G401 (cell line): ENCODE measurements around the gene ASCC2. TPM values are rescaled to one million over a fixed set of nuclear protein-coding genes. Genes with fewer than 3 reads are reported as not detected.
A peak's percentile ranks its signal among the peaks of the same experiment; 100 is the strongest.
"Not testable (repeated sequence)": the region's sequence is repeated elsewhere in the genome, so short reads cannot be mapped to it uniquely, and the experiment has no call there.

Experiments
- DNase-seq: peaks from one replicate; pipeline ENCODE4 v3.0.0-alpha.2; 2015; ENCODE audit warnings: low spot score
- in situ Hi-C: cut with HindIII; loops from 2 replicates; pipeline ENCODE4 v1.10.0; 2016; ENCODE audit warnings: low sequenced_read_pairs, mixed read lengths
- total RNA-seq: library from RNA; depleted of rRNA; stranded (reverse); fragments of >200 nt; shearing (Covaris generic); gene quantifications from 2 replicates; pipeline ENCODE4 v1.2.3, GENCODE V29; 2014

The ASCC2 gene
- total RNA-seq, 1 experiment from 2014 or later: 51.5 TPM

DNA sequence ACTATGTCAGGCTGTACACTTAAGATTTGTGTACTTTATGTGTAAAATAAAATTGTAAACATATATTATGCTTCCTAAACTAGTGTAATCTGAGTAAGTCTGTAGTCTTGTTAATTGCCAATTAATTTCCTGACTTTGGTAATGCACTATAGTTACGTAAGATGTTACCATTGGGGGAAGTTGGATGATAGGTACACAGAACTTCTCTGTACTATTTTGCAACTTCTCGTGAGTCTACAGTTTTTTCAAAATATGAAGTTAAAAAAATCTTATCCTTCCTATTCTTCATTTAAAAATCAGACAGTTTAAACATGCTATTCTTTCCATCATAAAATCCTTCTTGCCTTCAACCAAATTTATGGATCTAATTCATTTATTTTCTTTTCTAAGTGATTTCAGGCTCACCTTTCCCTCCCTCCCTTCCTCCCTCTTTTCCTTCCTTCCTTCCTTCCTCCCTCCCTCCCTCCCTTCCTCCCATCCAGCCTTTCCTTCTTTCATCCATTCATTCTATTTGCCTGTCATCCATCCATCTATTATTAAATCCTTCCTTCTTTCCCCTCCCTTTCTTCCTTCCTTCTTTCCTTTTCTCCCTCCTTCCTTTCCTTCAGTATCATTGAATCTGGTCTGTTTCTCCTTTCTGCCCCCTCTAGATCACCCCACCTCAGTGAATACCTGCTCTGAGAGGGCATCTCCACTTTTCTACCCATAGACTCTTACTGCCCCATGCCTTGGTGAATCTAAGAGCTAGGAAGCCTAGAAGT, 22.1 kb upstream of the ASCC2 start:
- in situ Hi-C loops: no loop called here
- DNase-seq: no peak

DNA sequence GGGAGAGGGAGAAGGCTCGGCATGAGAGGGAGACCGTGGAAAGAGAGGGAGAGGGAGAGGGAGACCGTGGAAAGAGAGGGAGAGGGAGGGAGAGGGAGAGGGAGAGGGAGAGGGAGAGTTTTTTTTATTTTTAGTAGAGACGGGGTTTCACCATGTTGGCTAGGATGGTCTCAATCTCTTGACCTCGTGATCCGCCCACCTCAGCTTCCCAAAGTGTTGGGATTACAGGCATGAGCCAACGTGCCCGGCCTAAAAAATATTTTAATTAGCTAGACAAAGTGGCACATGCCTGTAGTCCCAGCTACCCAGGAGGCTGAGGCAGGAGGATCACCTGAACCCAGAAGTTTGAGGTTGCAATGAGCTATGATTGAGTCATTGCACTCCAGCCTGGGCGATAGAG, 21.0 kb upstream of the ASCC2 start:
- in situ Hi-C loops, DNase-seq: not testable (repeated sequence)

DNA sequence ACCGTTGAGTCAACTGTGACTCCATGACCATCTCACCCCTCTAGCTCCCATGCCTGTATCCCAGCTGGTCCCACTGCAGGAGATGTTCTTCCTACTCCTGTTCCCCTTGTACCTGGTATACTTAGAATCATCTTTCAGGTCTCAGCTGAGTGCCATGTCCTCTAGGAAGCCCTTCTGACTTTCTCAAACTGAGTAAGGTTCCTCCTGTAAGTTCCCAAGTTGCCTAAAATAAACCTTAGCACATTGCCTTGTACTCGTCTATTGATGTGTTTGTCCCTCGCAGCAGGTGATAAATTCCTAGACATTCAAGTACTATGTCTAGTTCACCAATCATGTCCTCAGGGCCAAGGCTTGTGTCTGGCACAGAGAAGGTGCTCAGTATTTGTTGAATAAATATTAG, 18.4 kb upstream of the ASCC2 start:
- DNase-seq: no peak
- in situ Hi-C loops: no loop called here

DNA sequence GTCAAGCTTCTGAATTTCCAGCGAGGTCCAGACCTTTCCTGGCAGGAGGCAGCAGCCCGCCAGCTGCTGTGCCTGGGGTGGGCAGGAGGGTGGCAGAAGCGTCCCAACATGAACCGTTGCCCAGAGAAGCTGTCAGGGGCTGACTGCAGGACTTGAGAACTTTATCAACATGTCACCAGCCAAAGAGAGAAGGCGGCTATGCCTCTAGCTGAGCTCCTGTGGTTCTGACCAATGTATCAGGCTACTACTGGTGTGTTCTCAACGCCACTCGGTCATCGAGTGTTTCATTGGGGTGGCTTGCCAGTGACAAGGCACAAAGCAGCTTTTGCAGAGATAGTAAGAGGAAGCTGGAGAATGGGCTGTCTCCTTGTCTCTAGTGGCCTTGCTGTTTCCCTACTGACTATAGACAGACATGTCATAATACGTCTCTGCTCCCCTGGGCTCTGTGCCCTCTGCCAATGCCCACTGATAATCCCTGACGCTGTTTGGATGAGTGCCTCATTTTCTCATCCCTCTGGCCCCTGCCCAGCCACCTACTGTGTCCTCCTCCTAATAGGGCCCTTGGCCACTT, 17.6 kb upstream of the ASCC2 start:
- in situ Hi-C loops: no loop called here
- DNase-seq: peak; percentile 75

DNA sequence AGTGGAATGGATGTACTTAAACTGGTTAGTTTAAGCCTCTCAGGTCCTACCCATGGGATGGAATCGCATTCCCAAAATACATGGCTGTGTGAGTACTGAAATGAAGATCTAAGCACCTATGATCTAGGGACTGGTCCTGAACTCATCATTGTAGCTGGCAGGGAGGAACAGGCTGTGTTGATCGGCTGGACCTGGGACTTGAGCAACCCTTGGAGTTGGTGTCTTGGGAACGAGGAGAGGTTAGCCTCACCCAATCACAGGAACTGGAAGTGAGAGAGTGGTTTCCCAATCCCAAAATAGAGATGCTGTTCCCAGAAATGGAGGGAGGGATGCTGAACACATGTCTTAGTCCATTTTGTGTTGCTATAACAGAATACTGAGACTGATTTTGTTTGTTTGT, 16.4 kb upstream of the ASCC2 start:
- in situ Hi-C loops: no loop called here

DNA sequence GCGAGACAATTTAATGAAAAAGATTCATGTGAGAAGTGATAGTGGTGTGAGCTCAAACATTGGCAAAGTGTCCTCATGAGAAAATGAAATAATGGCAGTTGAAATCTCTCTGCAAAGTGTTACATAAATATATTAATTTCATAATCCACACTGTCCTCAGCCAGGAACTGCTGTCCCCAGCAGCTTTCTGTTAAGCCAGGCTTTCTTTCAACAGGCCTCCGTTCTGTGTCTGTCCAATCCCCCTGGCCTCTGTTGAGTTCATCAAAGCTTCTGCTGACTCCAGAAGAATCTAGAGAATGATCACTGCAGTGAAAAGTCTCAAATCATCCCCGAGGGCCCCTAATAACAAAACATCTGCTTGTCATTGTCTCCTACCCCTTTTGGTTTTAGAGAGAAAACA, 10.0 kb upstream of the ASCC2 start:
- in situ Hi-C loops: no loop called here
- no peak for DNase-seq

More for the DNA sequence above, 16.4 kb upstream of the ASCC2 start:
- DNase-seq: no peak

DNA sequence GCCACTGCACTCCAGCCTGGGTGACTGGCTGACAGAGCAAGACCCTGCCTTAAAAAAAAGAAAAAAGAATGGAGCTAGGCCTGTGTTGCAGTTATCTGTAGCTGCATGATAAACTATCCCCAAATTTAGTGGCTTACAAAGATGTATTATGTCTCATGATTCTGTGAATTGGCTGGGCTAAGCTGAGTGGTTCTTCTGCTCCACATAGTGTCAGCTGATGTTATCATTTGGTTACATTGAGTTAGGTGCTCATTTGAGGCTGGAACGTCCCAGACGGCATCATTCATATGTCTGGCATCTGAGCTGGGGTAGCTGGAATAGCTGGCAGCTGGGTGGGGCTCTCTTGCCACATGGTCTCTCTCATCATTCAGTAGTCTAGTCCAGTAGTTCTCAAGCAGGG, 8.2 kb upstream of the ASCC2 start:
- no peak for DNase-seq

DNA sequence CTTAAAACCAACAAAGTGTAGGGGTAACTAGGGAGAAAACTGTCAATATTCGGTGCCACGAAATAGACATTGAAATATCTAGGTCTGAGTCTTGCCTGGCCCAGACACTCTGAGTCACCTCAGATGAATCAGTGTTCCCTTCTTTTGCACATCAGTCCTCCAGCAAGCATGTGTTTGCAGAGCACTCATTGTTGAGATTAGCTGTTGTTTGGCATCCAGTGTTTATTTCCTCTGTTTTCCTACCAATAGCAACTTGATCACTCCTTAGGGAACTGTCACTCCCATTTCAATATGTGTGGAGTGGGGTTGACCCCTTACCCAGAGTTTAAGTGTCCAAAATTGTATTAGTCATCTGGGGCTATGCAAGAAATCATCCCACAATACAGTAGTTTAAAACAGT, 4.7 kb upstream of the ASCC2 start:
- no peak for DNase-seq

More for the DNA sequence above, 8.2 kb upstream of the ASCC2 start:
- in situ Hi-C loops: no loop called here

DNA sequence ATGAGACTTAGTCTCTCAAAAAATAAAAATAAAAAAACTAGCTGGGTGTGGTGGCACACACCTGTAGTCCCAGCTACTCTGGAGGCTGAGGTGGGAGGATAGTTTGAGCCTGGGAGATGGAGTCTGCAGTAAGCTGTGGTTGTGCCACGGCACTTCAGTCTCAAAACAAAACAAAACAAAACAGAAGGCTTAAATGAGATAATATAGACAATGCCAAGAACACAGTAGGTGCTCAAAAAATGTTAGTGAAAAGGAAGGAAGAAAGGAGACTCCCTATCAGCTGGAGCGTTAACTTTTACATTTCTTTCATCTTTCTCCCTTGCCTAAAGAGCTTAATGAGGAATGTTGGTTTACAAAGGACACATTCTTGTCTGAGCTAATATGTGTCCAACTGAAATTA, 4.1 kb upstream of the ASCC2 start:
- in situ Hi-C loops: no loop called here
- no peak for DNase-seq

More for the DNA sequence above, 4.7 kb upstream of the ASCC2 start:
- in situ Hi-C loops: no loop called here

DNA sequence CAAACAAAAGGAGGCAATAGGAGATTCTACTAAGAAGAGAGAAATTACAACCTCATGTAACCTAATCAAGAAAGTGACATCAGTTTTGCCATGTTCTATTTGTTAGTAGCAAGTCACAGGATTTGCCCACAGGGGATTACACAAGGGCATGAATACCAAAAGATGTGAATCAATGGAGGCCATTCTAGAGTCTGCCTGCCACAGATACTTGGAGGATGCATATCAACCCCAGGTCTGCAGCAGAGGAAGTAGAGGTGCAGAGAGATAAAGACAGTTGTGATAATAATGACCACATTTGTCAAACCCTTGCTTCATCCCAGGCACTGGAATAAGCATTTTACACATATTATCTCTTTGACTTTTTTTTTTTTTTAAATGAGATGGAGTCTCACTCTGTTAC, 2.4 kb upstream of the ASCC2 start:
- DNase-seq: no peak
- in situ Hi-C loops: no loop called here

DNA sequence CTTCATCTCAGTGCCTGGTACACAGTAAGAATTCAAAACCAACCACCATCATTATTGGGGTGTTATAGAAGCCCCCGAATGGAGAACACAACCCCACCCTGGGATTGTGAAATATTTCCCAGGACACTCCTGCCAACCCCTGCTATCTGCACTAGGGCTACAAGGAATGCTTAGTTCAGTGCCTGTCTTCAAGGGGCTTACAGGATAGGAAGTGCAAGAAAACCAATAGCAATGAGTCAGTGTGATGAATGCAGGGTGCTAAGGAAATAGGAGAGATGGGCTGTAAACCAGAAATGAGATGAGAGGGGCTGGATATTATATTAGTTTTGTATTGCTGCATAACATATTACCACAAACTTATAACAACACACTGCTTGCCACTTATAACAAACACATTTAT, 965 bp upstream of the ASCC2 start:
- DNase-seq: no peak
- in situ Hi-C loops: no loop called here

DNA sequence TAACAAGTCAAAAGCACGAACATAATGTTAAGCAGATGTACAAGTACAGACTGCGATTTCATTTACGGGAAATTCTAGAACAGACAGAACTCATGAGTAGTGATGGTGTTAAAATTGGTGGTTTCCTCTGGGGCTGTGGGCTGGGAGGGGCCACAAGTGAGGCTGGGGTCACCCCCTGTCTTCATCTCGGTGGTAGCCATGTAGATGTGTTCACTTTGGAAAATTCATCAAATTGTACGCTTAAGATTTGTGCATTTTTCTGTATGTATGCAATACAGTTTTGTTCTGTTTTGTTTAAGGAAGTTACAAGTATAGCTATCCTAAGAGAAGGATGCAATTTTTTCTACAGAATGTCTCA, 504 bp upstream of the ASCC2 start:
- in situ Hi-C loops: no loop called here

DNA sequence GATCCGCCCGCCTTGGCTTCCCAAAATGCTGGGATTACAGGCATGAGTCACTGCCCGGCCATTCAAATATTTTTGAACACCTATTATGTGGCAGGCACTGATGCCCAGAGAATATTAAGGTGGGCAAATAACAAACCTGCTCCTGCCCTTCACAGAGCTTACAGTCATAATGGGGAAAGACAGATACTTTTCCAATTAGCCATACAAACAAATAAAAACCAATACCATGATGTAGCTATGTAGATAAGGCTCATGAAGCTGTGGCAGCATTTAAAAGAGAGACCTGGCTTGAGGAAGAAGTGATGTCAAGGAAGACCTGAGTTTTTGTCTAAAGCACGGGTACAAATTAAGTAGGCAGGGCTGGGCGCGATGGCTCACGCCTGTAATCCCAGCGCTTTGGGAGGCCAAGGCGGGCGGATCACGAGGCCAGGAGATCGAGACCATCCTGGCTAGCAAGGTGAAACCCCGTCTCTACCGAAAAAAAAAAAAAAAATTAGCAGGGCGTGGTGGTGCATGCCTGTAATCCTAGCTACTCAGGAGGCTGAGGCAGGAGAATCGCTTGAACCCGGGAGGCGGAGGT, 1.2 kb downstream of the ASCC2 start:
- DNase-seq, in situ Hi-C loops: not testable (repeated sequence)

More for the DNA sequence above, 504 bp upstream of the ASCC2 start:
- no peak for DNase-seq

DNA sequence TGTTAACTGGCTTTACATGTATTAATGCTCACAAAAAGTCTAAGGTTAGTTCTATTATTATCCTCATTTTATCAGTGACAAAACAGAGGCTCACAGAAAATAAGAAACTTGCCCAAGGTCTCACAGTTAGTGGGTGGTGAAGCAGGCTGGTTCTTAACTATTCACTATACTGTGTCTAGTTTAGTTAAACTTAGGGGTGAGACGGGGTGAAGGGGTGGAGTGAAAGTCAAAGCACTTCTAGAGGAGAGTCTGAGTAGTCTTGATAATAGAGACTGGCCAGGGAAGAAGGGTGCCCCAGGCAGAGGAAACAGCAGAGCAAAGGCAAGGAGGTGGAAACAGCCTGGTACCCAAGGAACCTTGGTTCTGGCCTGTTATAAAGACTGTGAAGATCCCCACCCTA, 4.0 kb downstream of the ASCC2 start:
- no peak for DNase-seq
- in situ Hi-C loops: no loop called here

DNA sequence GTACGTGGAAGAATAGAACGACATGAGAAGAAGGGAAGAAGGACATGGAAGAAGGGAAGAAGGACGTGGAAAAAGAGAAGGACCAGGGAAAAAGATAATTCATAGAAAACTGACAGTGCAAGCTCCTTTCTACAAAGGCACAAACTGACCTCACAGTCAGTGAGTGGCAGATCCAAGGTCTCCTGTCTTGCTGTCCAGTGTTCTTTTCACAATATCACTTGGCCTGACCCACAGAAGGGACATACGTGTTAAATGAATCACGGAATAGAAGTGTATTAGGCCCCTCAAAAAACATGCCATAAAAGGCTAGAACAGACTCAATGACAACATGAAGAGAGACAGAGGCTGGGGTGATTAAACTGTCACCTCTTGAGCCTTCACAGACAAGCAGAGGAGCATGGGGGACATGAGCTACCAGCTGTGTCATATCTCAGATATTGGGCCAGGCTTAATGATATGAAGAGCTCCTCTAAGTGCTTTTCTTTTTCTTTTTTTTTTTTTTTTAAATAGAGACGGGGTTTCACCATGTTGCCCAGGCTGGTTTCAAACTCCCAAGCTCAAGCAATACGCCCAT, 4.6 kb downstream of the ASCC2 start:
- DNase-seq: no peak
- in situ Hi-C loops: no loop called here

DNA sequence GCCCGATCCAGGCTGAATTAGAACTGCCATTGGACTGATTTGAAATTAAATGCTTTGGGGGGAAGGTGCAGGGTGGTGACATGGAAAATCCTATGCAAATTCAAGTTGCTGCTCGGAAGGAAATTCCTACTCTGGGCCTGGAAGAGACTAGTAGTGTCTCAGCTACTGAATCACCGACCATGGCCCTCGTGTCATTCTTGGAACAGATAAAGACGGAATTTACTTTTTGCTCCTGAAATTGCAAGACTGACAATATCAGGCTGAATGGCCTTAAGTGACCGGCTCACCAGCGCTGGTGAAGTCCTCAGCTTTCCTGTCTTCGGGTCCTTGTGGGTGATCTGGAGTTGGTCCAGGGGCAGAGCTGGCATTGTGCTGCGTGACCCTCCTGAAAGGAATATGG, 6.1 kb downstream of the ASCC2 start:
- no peak for DNase-seq
- in situ Hi-C loops: no loop called here

DNA sequence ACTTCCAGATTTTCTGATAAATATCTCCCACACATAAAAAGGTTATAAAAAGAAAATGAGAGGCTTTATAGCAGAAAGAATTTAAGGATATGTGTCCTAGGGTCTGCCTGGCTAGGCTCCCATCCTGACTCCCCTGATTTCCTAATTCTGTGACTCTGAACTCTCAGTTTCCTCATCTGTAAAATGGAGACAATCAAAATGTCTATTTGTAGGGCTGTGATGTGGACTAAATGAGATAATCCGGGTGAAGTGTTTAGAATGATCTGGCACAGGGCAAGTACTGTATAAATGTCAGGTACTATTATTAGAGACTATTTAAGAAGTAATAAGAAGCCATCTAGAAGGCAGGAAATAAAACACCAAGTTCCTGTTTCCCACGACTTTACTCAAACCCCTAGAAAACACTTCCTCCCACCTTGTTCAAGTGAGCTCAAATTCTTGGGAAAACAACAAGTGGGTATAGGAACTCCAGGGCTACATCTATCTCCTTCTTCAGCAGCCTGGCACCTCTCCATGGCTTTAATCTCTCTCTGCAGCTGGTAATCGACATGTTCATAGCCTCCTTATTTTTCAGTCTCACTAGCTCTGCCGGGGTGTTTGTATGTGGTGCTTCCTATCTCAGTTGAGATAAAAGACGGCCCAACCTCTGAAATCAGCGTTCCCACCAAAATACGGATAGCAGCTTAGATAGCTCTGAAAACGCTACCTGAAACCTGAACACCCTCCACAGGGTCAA, 6.7 kb downstream of the ASCC2 start:
- DNase-seq: no peak
- in situ Hi-C loops: no loop called here

DNA sequence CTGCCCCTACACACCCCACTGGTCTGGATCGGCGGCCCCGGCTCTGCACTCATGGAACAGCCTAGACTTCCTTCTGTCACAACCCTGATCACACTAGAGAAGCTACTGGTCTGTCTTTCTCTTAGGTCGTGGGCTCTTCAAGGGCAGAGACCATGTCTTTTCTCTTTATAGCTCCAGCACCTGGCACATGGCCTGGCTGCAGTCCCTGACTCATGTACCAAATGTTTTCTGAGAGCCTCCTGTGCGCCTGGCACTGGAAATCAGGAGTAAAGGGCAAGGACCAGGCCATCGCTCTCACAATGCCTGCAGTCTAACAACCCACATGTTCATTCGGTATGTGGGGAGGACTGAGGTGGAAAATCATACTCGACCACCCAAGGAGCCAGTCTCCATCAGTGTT, 7.5 kb downstream of the ASCC2 start:
- in situ Hi-C loops: no loop called here
- DNase-seq: peak; percentile 38

DNA sequence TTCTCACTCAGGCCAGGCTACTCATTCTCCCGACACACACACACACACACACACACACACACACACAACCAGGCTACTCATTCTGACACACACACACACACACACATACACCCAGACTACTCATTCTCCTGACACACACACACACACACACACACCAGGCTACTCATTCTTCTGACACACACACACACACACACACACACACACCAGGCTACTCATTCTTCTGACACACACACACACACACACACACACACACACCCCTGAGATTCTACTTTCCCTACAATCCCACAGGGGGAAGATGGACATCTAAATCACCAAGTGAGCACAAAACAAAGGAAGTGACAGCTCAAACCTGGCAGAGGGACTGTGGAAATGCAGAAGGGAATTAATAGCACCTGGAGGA, 10.3 kb downstream of the ASCC2 start:
- in situ Hi-C loops, DNase-seq: not testable (repeated sequence)

DNA sequence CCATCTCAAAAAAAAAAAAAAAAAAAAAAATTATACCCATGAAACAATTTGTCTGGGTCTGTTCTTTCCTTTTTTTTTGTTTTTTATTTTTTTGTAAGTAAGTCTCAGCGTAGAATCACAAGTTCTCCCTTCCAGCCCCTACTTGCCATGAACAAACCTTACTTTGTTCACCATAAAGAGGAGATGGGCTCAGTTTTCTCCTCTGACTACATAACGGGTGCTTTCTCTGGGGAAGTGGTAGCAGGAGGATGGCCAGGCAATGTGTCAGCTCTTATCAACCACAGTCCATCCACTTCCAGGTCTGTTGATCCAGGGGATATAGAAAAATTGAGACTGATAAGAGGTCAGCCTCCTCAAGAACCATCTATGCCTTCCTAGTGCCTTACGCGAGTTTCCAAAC, 11.0 kb downstream of the ASCC2 start:
- in situ Hi-C loops: no loop called here
- DNase-seq: no peak
